NT2/D1 (cell line): ENCODE results near the gene ATXN1.

Experiments used
- SUZ12 ChIP-seq: IDR thresholded peaks from 2 replicates; pipeline ENCODE4 v1.6.1; 2011; ENCODE audit not compliant: insufficient read length, insufficient read depth; ENCODE audit errors: extremely low read depth
- YY1 ChIP-seq: IDR thresholded peaks from 2 replicates; pipeline ENCODE4 v1.6.1; 2011; ENCODE audit not compliant: insufficient read length, insufficient read depth
- ZNF274 ChIP-seq: IDR thresholded peaks from 2 replicates; pipeline ENCODE4 v1.6.1; 2011; ENCODE audit warnings: mild to moderate bottlenecking, low read depth, low read length

DNA sequence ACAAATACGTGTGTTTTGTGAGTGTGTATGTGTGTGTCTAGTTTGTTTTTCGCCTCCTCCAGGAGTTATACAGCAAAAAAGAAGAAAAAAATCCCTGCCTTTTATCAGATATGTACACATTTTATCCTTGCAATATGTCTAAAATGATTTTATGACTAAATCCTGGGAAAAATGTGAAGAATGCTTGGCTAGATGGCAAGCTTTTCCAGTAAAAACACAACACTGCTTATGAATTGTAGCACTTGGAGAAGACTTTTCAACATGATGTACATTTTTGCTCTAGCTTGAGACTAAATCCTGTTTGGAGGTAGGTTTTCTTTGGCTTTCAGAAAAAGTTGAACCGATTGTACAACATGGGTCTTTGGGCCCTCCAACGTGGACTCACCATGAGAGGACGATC lies 362.7 kb downstream of the ATXN1 start:
- TF ChIP-seq ZNF274 (no peak), SUZ12 (no peak), YY1 (no peak)
